Measurements from ENCODE around the gene TNFRSF18. TPM values are rescaled to one million over a fixed set of nuclear protein-coding genes. Genes with fewer than 3 reads are reported as not detected.

Gene TNFRSF18
- total and polyA plus RNA-seq, 4 donors: 0.17 to 0.24 (median 0.19) TPM; not detected in 1

- Histone ChIP-seq H3K4me3 (ENCODE audit: low read depth in 1 of 3, low read length in 3 of 3) (no peak overlapping the region), H3K4me1 (ENCODE audit: control insufficient read depth in 4 of 4, insufficient read depth in 4 of 4, low read length in 3 of 4) (peaks cover 0 to 4% (median 0%) of the 10 kb centered on the region in 4 donors), H3K36me3 (ENCODE audit: control insufficient read depth in 4 of 4, insufficient read depth in 3 of 4, low read depth in 1 of 4, low read length in 3 of 4) (no peaks in the 10 kb centered on the region), H3K27ac (ENCODE audit: low read depth in 1 of 2, low read length in 2 of 2) (no peak overlapping the region), H3K9ac (ENCODE audit: low read depth in 1 of 2, low read length in 2 of 2) (no peak overlapping the region), H3K27me3 (ENCODE audit: control insufficient read depth in 4 of 4, insufficient read depth in 4 of 4, low read length in 3 of 4) (peaks cover 0 to 11% (median 3%) of the 10 kb centered on the region in 4 donors), H3K9me3 (ENCODE audit: control insufficient read depth in 4 of 4, low read length in 3 of 4) (no peaks in the 10 kb centered on the region)
- 37% methylated on average over 48 of the region's 48 CpGs for WGBS
- no peak for TF ChIP-seq RXRA (IDR thresholded peaks at IDR 0.05)
- no peak for TF ChIP-seq ZBTB33 (IDR thresholded peaks at IDR 0.05)
- TF ChIP-seq GABPA (IDR thresholded peaks at IDR 0.05 in 1 of 2, conservative IDR thresholded peaks at IDR 0.05 in 1 of 2): no peak
- no peak for TF ChIP-seq HNF4A (conservative IDR thresholded peaks at IDR 0.05)
- no peak for TF ChIP-seq CTCF (IDR thresholded peaks at IDR 0.05; ENCODE audit: low read depth, low read length, missing input control)
- TF ChIP-seq FOXA1 (IDR thresholded peaks at IDR 0.05): no peak
- no peak for TF ChIP-seq YY1 (IDR thresholded peaks at IDR 0.05)
- TF ChIP-seq REST (IDR thresholded peaks at IDR 0.05): no peak
- no peak for TF ChIP-seq NR2F2 (IDR thresholded peaks at IDR 0.05)
- TF ChIP-seq FOXA2 (IDR thresholded peaks at IDR 0.05): no peak
- TF ChIP-seq SP1 (IDR thresholded peaks at IDR 0.05): no peak
- no peak for TF ChIP-seq RAD21 (IDR thresholded peaks at IDR 0.05)
- TF ChIP-seq HNF4G (IDR thresholded peaks at IDR 0.05): no peak
- no peak for TF ChIP-seq EGR1 (IDR thresholded peaks at IDR 0.05; ENCODE audit: low read depth in 2 of 2)
- TF ChIP-seq TAF1 (conservative IDR thresholded peaks at IDR 0.05): no peak
- TF ChIP-seq MAX (IDR thresholded peaks at IDR 0.05): no peak
- no peak for TF ChIP-seq ATF3 (IDR thresholded peaks at IDR 0.05)
- TF ChIP-seq JUND (IDR thresholded peaks at IDR 0.05): no peak
- no peak for DNase-seq (ENCODE audit: low spot score)
Measured at GRCh38 chr1:1164701-1165451, 41.5 kb downstream of the TNFRSF18 start.
